ENCODE data around the gene CD82.

DNA sequence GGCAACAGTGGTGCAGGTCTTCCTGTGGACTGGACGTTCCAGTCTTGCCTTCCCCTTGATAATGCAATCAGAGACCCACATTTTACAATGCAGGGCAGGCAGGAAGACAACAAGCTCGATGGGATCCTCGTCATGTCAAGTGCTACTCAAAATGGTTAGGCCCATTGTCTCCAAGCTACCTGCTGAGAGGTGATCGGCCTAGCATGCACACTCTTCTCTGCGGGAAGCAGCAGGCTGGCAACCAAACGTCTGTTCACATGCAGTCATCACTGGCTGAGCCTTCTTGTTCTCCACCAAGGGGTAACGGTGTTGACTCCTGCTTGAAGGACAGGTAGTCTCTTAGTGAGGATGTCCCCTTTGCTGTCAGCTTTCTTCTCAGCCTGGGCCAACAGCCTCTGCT lies 25.5 kb upstream of the CD82 start:
- no peak for TF ChIP-seq POLR2A (IDR thresholded peaks at IDR 0.05)
- TF ChIP-seq, protein P1, sequence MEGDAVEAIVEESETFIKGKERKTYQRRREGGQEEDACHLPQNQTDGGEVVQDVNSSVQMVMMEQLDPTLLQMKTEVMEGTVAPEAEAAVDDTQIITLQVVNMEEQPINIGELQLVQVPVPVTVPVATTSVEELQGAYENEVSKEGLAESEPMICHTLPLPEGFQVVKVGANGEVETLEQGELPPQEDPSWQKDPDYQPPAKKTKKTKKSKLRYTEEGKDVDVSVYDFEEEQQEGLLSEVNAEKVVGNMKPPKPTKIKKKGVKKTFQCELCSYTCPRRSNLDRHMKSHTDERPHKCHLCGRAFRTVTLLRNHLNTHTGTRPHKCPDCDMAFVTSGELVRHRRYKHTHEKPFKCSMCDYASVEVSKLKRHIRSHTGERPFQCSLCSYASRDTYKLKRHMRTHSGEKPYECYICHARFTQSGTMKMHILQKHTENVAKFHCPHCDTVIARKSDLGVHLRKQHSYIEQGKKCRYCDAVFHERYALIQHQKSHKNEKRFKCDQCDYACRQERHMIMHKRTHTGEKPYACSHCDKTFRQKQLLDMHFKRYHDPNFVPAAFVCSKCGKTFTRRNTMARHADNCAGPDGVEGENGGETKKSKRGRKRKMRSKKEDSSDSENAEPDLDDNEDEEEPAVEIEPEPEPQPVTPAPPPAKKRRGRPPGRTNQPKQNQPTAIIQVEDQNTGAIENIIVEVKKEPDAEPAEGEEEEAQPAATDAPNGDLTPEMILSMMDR (IDR thresholded peaks at IDR 0.05) = no peak
